ENCODE measurements around the gene POLD2. TPM values are rescaled to one million over a fixed set of nuclear protein-coding genes. Genes with fewer than 3 reads are reported as not detected.

The POLD2 gene
- total RNA-seq, 1 experiment from 2014 or later, result 179 TPM

DNA sequence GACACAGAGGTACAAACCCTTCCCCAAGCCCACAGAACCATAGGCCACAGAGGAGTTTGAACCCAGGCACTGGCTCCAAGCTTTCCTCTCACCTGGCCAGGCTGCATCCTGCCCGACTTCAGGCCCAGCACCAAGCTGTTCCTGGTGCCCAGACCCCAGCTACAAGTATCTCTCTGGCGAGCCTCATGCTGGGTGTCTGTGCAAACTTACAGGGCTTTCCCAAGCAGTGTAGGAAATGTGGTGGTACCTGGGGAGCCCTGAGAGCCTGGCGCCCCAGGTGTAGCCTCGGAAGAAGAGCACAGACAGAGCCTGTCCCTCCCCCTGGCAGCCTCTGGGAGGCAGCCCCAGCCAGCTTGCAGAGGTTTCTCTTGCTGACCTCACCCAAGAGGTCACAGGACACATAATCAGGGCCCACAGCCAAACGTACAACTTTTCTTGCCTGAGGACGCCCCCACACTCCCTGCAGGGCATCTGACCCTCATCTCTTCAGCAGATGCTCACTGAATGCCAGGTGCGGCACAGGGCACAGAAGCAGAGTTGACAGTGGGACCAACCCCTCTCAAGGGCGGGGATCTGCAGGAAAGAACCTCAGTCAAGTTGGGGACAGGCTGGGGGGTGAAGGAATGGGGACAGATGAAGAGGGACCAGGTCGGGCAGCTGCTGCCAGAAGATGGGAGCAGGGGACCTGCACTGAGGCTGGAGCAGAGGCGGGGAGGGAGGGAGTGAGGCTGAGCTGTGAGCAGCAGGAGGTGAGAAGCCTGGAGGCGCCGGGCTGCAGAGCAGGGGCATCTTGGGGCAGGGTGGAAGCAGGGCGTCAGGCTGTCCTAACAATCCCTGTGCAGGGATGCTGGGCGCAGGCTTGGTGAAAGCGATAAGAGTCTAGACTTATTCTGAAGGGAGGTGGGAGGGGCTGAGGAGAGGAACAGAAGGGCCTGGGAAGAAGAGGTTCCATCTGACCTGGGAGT, 34.0 kb upstream of the POLD2 start:
- no peak overlapping the region for H3K27ac Mint-ChIP-seq (ENCODE audit: low read depth, unreplicated experiment)
- no peak overlapping the region for H3K4me3 Mint-ChIP-seq (ENCODE audit: unreplicated experiment)
- H3K9me3 Mint-ChIP-seq (ENCODE audit: unreplicated experiment), result no peaks in the 10 kb centered on the region
- H3K4me1 Mint-ChIP-seq (ENCODE audit: insufficient read depth, unreplicated experiment), result peaks cover 4% of the 10 kb centered on the region
- CTCF ChIA-PET, result interaction anchor here (0.7 kb wide), 1 partner anchor 245 kb away, joined by 4 read pairs; no protein-coding TSS in a partner anchor
- no peak for TF ChIP-seq CTCF (IDR thresholded peaks at IDR 0.05; ENCODE audit: unreplicated experiment)
- intact Hi-C loops (cut with micrococcal nuclease), result no loop called here
- no peaks in the 10 kb centered on the region for H3K36me3 Mint-ChIP-seq (ENCODE audit: insufficient read depth, unreplicated experiment)
- no TSS peak for BruUV-seq (replicated peaks)
- no peak for DNase-seq (ENCODE audit: unreplicated experiment)
- H3K27me3 Mint-ChIP-seq (ENCODE audit: insufficient read depth, unreplicated experiment), result no peaks in the 10 kb centered on the region
- POLR2A ChIA-PET, result no interaction called here

- ChIA-PET POLR2A (no interaction called here), CTCF (interaction anchor here (0.7 kb wide), 1 partner anchor 246 kb away, joined by 4 read pairs; no protein-coding TSS in a partner anchor)
- no peak for DNase-seq (ENCODE audit: unreplicated experiment)
- TF ChIP-seq CTCF (IDR thresholded peaks at IDR 0.05; ENCODE audit: unreplicated experiment), result no peak
- Mint-ChIP-seq H3K9me3 (ENCODE audit: unreplicated experiment) (no peaks in the 10 kb centered on the region), H3K4me3 (ENCODE audit: unreplicated experiment) (no peak overlapping the region), H3K36me3 (ENCODE audit: insufficient read depth, unreplicated experiment) (no peaks in the 10 kb centered on the region), H3K27me3 (ENCODE audit: insufficient read depth, unreplicated experiment) (no peaks in the 10 kb centered on the region), H3K4me1 (ENCODE audit: insufficient read depth, unreplicated experiment) (no peaks in the 10 kb centered on the region), H3K27ac (ENCODE audit: low read depth, unreplicated experiment) (no peak overlapping the region)
- no TSS peak for BruUV-seq (replicated peaks)
- intact Hi-C loops (cut with micrococcal nuclease), result no loop called here
These were observed 33.2 kb upstream of the POLD2 start for GRCh38 chr7:44156453-44157010.

- Mint-ChIP-seq H3K9me3 (ENCODE audit: unreplicated experiment) (no peaks in the 10 kb centered on the region), H3K27me3 (ENCODE audit: insufficient read depth, unreplicated experiment) (no peaks in the 10 kb centered on the region), H3K4me3 (ENCODE audit: unreplicated experiment) (no peak overlapping the region), H3K27ac (ENCODE audit: low read depth, unreplicated experiment) (no peak overlapping the region), H3K36me3 (ENCODE audit: insufficient read depth, unreplicated experiment) (no peaks in the 10 kb centered on the region), H3K4me1 (ENCODE audit: insufficient read depth, unreplicated experiment) (no peaks in the 10 kb centered on the region)
- DNase-seq (ENCODE audit: unreplicated experiment), result no peak
- ChIA-PET CTCF (interaction anchor here (0.8 kb wide), 1 partner anchor 26 kb away, joined by 3 read pairs; no protein-coding TSS in a partner anchor), POLR2A (interaction anchor here (0.9 kb wide), 1 partner anchor 8 kb away, joined by 4 read pairs; no protein-coding TSS in a partner anchor)
- no peak for TF ChIP-seq CTCF (IDR thresholded peaks at IDR 0.05; ENCODE audit: unreplicated experiment)
- intact Hi-C loops (cut with micrococcal nuclease), result no loop called here
- no TSS peak for BruUV-seq (replicated peaks)
These were observed 32.1 kb upstream of the POLD2 start for GRCh38 chr7:44155191-44156185.
